GM18526 (cell line): Measurements from ENCODE around the gene AP2A2.

Experiments
- POLR2A ChIP-seq: IDR thresholded peaks from 3 replicates; pipeline ENCODE4 v1.6.1; 2011; ENCODE audit not compliant: insufficient read length; ENCODE audit errors: extremely low read depth

Gene AP2A2

GRCh38 chr11:1055990-1056771 is 130.5 kb downstream of the AP2A2 start:
- no peak for TF ChIP-seq POLR2A

GRCh38 chr11:1057806-1058205 is 132.1 kb downstream of the AP2A2 start:
- TF ChIP-seq POLR2A: no peak

- no peak for TF ChIP-seq POLR2A
Observed at GRCh38 chr11:1059759-1060158, 134.1 kb downstream of the AP2A2 start.

GRCh38 chr11:1060410-1060809 is 134.7 kb downstream of the AP2A2 start:
- TF ChIP-seq POLR2A: no peak

GRCh38 chr11:1060852-1061616 is 135.4 kb downstream of the AP2A2 start:
- TF ChIP-seq POLR2A: no peak
